Measurements from ENCODE around the gene RAP1GDS1. TPM values are rescaled to one million over a fixed set of nuclear protein-coding genes. Genes with fewer than 3 reads are reported as not detected.

The RAP1GDS1 gene
- polyA plus RNA-seq, 4 donors = 11.3 to 22.8 (median 20.1) TPM

- no peaks in the 10 kb centered on the region for H3K9me3 ChIP-seq (ENCODE audit: control insufficient read depth in 2 of 2, insufficient read depth in 1 of 2, low read depth in 1 of 2, low read length in 1 of 2)
- H3K27me3 ChIP-seq (ENCODE audit: control insufficient read depth in 3 of 3, insufficient read depth in 3 of 3, low read length in 3 of 3) = no peaks in the 10 kb centered on the region
- 82 to 98% (median 96%) methylated on average over 4 of the region's 4 CpGs for WGBS, 3 donors
- H3K4me3 ChIP-seq (ENCODE audit: low read depth in 1 of 3, low read length in 3 of 3) = no peak overlapping the region
- FAIRE-seq (peak; percentile 15), DNase-seq (no peak)
- H3K27ac ChIP-seq (ENCODE audit: low read depth in 1 of 3, low read length in 2 of 3) = no peak overlapping the region
- no peaks in the 10 kb centered on the region for H3K4me1 ChIP-seq (ENCODE audit: control insufficient read depth in 3 of 3, insufficient read depth in 2 of 3, low read depth in 1 of 3, low read length in 2 of 3)
- H3K36me3 ChIP-seq (ENCODE audit: control insufficient read depth in 3 of 3, insufficient read depth in 2 of 3, low read depth in 1 of 3, low read length in 3 of 3) = peaks cover 0 to 2% (median 0%) of the 10 kb centered on the region in 3 donors
These were observed 32.1 kb downstream of the RAP1GDS1 start for GRCh38 chr4:98293104-98293887.

GRCh38 chr4:98298022-98298421 is 36.8 kb downstream of the RAP1GDS1 start:
- H3K27me3 ChIP-seq (ENCODE audit: control insufficient read depth in 3 of 3, insufficient read depth in 3 of 3, low read length in 3 of 3) = no peaks in the 10 kb centered on the region
- 93 to 96% (median 96%) methylated on average over 2 of the region's 2 CpGs for WGBS, 3 donors
- no peak overlapping the region for H3K4me3 ChIP-seq (ENCODE audit: low read depth in 1 of 3, low read length in 3 of 3)
- DNase-seq (no peak), FAIRE-seq (no peak)
- H3K36me3 ChIP-seq (ENCODE audit: control insufficient read depth in 3 of 3, insufficient read depth in 2 of 3, low read depth in 1 of 3, low read length in 3 of 3) = peaks cover 0 to 2% (median 0%) of the 10 kb centered on the region in 3 donors
- no peaks in the 10 kb centered on the region for H3K4me1 ChIP-seq (ENCODE audit: control insufficient read depth in 3 of 3, insufficient read depth in 2 of 3, low read depth in 1 of 3, low read length in 2 of 3)
- peaks cover 0 to 10% of the 10 kb centered on the region in 2 donors for H3K9me3 ChIP-seq (ENCODE audit: control insufficient read depth in 2 of 2, insufficient read depth in 1 of 2, low read depth in 1 of 2, low read length in 1 of 2)
- no peak overlapping the region for H3K27ac ChIP-seq (ENCODE audit: low read depth in 1 of 3, low read length in 2 of 3)

GRCh38 chr4:98300706-98301105 is 39.5 kb downstream of the RAP1GDS1 start:
- Histone ChIP-seq H3K27ac (ENCODE audit: low read depth in 1 of 3, low read length in 2 of 3) (no peak overlapping the region), H3K9me3 (ENCODE audit: control insufficient read depth in 2 of 2, insufficient read depth in 1 of 2, low read depth in 1 of 2, low read length in 1 of 2) (peaks cover 0 to 14% of the 10 kb centered on the region in 2 donors), H3K4me1 (ENCODE audit: control insufficient read depth in 3 of 3, insufficient read depth in 2 of 3, low read depth in 1 of 3, low read length in 2 of 3) (no peaks in the 10 kb centered on the region), H3K36me3 (ENCODE audit: control insufficient read depth in 3 of 3, insufficient read depth in 2 of 3, low read depth in 1 of 3, low read length in 3 of 3) (no peaks in the 10 kb centered on the region), H3K27me3 (ENCODE audit: control insufficient read depth in 3 of 3, insufficient read depth in 3 of 3, low read length in 3 of 3) (no peaks in the 10 kb centered on the region), H3K4me3 (ENCODE audit: low read depth in 1 of 3, low read length in 3 of 3) (no peak overlapping the region)
- DNase-seq = no peak
- FAIRE-seq = no peak

GRCh38 chr4:98305576-98305975 is 44.4 kb downstream of the RAP1GDS1 start:
- no peaks in the 10 kb centered on the region for H3K36me3 ChIP-seq (ENCODE audit: control insufficient read depth in 3 of 3, insufficient read depth in 2 of 3, low read depth in 1 of 3, low read length in 3 of 3)

GRCh38 chr4:98310867-98311266 is 49.7 kb downstream of the RAP1GDS1 start:
- Histone ChIP-seq H3K27ac (ENCODE audit: low read depth in 1 of 3, low read length in 2 of 3) (no peak overlapping the region), H3K9me3 (ENCODE audit: control insufficient read depth in 2 of 2, insufficient read depth in 1 of 2, low read depth in 1 of 2, low read length in 1 of 2) (no peaks in the 10 kb centered on the region), H3K36me3 (ENCODE audit: control insufficient read depth in 3 of 3, insufficient read depth in 2 of 3, low read depth in 1 of 3, low read length in 3 of 3) (peaks cover 0 to 3% (median 0%) of the 10 kb centered on the region in 3 donors), H3K4me3 (ENCODE audit: low read depth in 1 of 3, low read length in 3 of 3) (no peak overlapping the region), H3K27me3 (ENCODE audit: control insufficient read depth in 3 of 3, insufficient read depth in 3 of 3, low read length in 3 of 3) (no peaks in the 10 kb centered on the region), H3K4me1 (ENCODE audit: control insufficient read depth in 3 of 3, insufficient read depth in 2 of 3, low read depth in 1 of 3, low read length in 2 of 3) (no peaks in the 10 kb centered on the region)
- FAIRE-seq (no peak), DNase-seq (no peak)
- 92 to 100% (median 97%) methylated on average over 2 of the region's 2 CpGs for WGBS, 3 donors

More at GRCh38 chr4:98305576-98305975, 44.4 kb downstream of the RAP1GDS1 start:
- H3K4me1 ChIP-seq (ENCODE audit: control insufficient read depth in 3 of 3, insufficient read depth in 2 of 3, low read depth in 1 of 3, low read length in 2 of 3) = no peaks in the 10 kb centered on the region
- FAIRE-seq (no peak), DNase-seq (no peak)
- H3K9me3 ChIP-seq (ENCODE audit: control insufficient read depth in 2 of 2, insufficient read depth in 1 of 2, low read depth in 1 of 2, low read length in 1 of 2) = peaks cover 0 to 14% of the 10 kb centered on the region in 2 donors
- WGBS, 3 donors = 81 to 100% (median 88%) methylated on average over 1 of the region's 1 CpG
- H3K27ac ChIP-seq (ENCODE audit: low read depth in 1 of 3, low read length in 2 of 3) = no peak overlapping the region
- no peaks in the 10 kb centered on the region for H3K27me3 ChIP-seq (ENCODE audit: control insufficient read depth in 3 of 3, insufficient read depth in 3 of 3, low read length in 3 of 3)
- no peak overlapping the region for H3K4me3 ChIP-seq (ENCODE audit: low read depth in 1 of 3, low read length in 3 of 3)

GRCh38 chr4:98311656-98312055 is 50.5 kb downstream of the RAP1GDS1 start:
- no peak overlapping the region for H3K27ac ChIP-seq (ENCODE audit: low read depth in 1 of 3, low read length in 2 of 3)
- H3K27me3 ChIP-seq (ENCODE audit: control insufficient read depth in 3 of 3, insufficient read depth in 3 of 3, low read length in 3 of 3) = no peaks in the 10 kb centered on the region
- no peaks in the 10 kb centered on the region for H3K9me3 ChIP-seq (ENCODE audit: control insufficient read depth in 2 of 2, insufficient read depth in 1 of 2, low read depth in 1 of 2, low read length in 1 of 2)
- FAIRE-seq (no peak), DNase-seq (no peak)
- no peaks in the 10 kb centered on the region for H3K4me1 ChIP-seq (ENCODE audit: control insufficient read depth in 3 of 3, insufficient read depth in 2 of 3, low read depth in 1 of 3, low read length in 2 of 3)
- H3K36me3 ChIP-seq (ENCODE audit: control insufficient read depth in 3 of 3, insufficient read depth in 2 of 3, low read depth in 1 of 3, low read length in 3 of 3) = peaks cover 0 to 3% (median 0%) of the 10 kb centered on the region in 3 donors
- 93 to 96% (median 96%) methylated on average over 4 of the region's 4 CpGs for WGBS, 3 donors
- no peak overlapping the region for H3K4me3 ChIP-seq (ENCODE audit: low read depth in 1 of 3, low read length in 3 of 3)

GRCh38 chr4:98314791-98315565 is 53.8 kb downstream of the RAP1GDS1 start:
- Histone ChIP-seq H3K9me3 (ENCODE audit: control insufficient read depth in 2 of 2, insufficient read depth in 1 of 2, low read depth in 1 of 2, low read length in 1 of 2) (peaks cover 0 to 15% of the 10 kb centered on the region in 2 donors), H3K36me3 (ENCODE audit: control insufficient read depth in 3 of 3, insufficient read depth in 2 of 3, low read depth in 1 of 3, low read length in 3 of 3) (peaks cover 0 to 11% (median 2%) of the 10 kb centered on the region in 3 donors), H3K27me3 (ENCODE audit: control insufficient read depth in 3 of 3, insufficient read depth in 3 of 3, low read length in 3 of 3) (no peaks in the 10 kb centered on the region), H3K4me1 (ENCODE audit: control insufficient read depth in 3 of 3, insufficient read depth in 2 of 3, low read depth in 1 of 3, low read length in 2 of 3) (no peaks in the 10 kb centered on the region), H3K27ac (ENCODE audit: low read depth in 1 of 3, low read length in 2 of 3) (no peak overlapping the region), H3K4me3 (ENCODE audit: low read depth in 1 of 3, low read length in 3 of 3) (no peak overlapping the region)
- 97 to 99% (median 97%) methylated on average over 3 of the region's 3 CpGs for WGBS, 3 donors
- DNase-seq (no peak), FAIRE-seq (no peak)

- H3K36me3 ChIP-seq (ENCODE audit: control insufficient read depth in 3 of 3, insufficient read depth in 2 of 3, low read depth in 1 of 3, low read length in 3 of 3) = peaks cover 0 to 8% (median 2%) of the 10 kb centered on the region in 3 donors
- 70 to 92% (median 88%) methylated on average over 2 of the region's 2 CpGs for WGBS, 3 donors
- H3K4me1 ChIP-seq (ENCODE audit: control insufficient read depth in 3 of 3, insufficient read depth in 2 of 3, low read depth in 1 of 3, low read length in 2 of 3) = no peaks in the 10 kb centered on the region
- no peak overlapping the region for H3K4me3 ChIP-seq (ENCODE audit: low read depth in 1 of 3, low read length in 3 of 3)
- H3K9me3 ChIP-seq (ENCODE audit: control insufficient read depth in 2 of 2, insufficient read depth in 1 of 2, low read depth in 1 of 2, low read length in 1 of 2) = peaks cover 0 to 15% of the 10 kb centered on the region in 2 donors
- H3K27me3 ChIP-seq (ENCODE audit: control insufficient read depth in 3 of 3, insufficient read depth in 3 of 3, low read length in 3 of 3) = no peaks in the 10 kb centered on the region
- peak in 1 of 2 donors; percentile 1 for DNase-seq
- no peak for FAIRE-seq
- no peak overlapping the region for H3K27ac ChIP-seq (ENCODE audit: low read depth in 1 of 3, low read length in 2 of 3)
These were observed 57.3 kb downstream of the RAP1GDS1 start for GRCh38 chr4:98318521-98318920.
